AG08395 (cell line): ENCODE measurements around the gene CD68.

Experiments used
- DNase-seq: peaks from one replicate; pipeline ENCODE4 v3.0.0; 2012; ENCODE audit warnings: mixed read lengths, low spot score

CD68 gene, protein sequence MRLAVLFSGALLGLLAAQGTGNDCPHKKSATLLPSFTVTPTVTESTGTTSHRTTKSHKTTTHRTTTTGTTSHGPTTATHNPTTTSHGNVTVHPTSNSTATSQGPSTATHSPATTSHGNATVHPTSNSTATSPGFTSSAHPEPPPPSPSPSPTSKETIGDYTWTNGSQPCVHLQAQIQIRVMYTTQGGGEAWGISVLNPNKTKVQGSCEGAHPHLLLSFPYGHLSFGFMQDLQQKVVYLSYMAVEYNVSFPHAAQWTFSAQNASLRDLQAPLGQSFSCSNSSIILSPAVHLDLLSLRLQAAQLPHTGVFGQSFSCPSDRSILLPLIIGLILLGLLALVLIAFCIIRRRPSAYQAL

DNA sequence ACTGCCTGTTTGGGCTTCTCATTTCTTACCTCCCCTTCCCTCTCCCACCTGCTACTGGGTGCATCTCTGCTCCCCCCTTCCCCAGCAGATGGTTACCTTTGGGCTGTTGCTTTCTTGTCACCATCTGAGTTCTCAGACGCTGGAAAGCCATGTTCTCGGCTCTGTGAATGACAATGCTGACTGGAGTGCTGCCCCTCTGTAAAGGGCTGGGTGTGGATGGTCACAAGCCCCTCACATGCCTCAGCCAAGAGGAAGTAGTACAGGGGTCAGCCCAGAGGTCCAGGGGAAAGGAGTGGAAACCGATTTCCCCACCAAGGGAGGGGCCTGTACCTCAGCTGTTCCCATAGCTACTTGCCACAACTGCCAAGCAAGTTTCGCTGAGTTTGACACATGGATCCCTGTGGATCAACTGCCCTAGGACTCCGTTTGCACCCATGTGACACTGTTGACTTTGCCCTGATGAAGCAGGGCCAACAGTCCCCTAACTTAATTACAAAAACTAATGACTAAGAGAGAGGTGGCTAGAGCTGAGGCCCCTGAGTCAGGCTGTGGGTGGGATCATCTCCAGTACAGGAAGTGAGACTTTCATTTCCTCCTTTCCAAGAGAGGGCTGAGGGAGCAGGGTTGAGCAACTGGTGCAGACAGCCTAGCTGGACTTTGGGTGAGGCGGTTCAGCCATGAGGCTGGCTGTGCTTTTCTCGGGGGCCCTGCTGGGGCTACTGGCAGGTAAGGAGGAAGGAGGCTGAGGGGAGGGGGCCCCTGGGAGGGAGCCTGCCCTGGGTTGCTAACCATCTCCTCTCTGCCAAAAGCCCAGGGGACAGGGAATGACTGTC lies at the start of gene CD68:
TSS of gene CD68 (plus strand) at position 638 of the 833 bp plus-strand sequence. CDS start at position 678, 40 bp downstream.
- peak; percentile 90 for DNase-seq

GRCh38 chr17:7530023-7530900 lies 49.2 kb upstream of the CD68 start:
- no peak for DNase-seq

DNA sequence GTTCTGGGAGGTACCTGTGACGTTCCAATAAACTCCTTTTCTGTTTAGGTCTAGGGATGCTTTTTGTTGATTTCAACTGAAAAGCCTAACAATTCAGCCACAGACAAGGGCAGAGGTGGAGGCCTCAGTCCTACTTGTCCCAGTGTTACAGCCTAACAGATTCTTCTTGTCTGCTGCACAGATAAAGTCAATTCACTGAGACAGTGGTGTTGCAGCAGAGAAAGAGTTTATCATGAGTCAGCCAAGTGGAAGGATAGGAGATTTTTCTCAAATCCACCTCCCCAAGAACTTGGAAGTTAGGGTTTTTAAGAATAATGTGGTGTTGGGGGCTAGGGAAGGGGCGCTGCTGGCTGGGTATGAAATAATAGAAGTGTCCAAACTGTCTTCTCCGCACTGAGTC lies 41.4 kb upstream of the CD68 start:
- DNase-seq: no peak

GRCh38 chr17:7538891-7539545 lies 40.4 kb upstream of the CD68 start:
- DNase-seq: no peak

- no peak for DNase-seq
Measured at GRCh38 chr17:7541074-7541621, 38.3 kb upstream of the CD68 start.

GRCh38 chr17:7544911-7545310 lies 34.5 kb upstream of the CD68 start:
- no peak for DNase-seq

DNA sequence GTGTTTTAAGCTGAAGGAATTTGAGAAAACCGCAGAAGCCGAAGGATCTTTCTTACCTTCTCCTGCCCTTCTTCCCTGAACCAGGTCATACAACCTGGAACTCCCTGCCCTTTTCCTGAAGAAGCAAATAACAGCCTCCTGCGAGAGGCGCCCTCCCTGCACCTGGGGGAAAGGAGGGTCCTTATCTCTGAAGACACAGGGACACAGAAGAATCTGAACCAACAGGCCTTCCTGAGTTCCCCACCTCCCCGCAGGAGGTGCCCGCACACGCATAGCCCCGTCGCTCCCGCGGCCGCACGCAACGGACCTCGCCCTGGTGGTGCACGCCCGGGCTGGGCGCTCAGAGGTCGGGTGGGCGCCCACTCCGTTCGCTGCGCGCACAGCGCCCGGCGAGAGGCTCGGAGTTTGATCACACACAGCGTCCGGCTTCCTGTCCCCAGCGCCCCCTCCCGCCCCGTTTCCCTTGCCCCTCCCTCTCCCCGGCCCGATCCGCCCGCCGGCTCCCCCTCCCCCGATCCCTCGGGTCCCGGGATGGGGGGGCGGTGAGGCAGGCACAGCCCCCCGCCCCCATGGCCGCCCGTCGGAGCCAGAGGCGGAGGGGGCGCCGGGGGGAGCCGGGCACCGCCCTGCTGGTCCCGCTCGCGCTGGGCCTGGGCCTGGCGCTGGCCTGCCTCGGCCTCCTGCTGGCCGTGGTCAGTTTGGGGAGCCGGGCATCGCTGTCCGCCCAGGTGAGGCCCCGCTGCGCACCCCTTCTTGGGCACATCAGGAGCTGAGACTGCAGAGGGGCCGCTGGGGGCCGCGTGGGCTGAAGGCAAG lies 30.6 kb upstream of the CD68 start, which contains the start of gene TNFSF12:
TSS of gene TNFSF12 (plus strand) at position 474 of the 816 bp plus-strand sequence. CDS start at position 570, 96 bp downstream.
- DNase-seq: peak; percentile 59

GRCh38 chr17:7549401-7550055 lies 29.9 kb upstream of the CD68 start:
- DNase-seq: no peak

- DNase-seq: no peak
Measured at GRCh38 chr17:7550344-7550743, 29.1 kb upstream of the CD68 start.

DNA sequence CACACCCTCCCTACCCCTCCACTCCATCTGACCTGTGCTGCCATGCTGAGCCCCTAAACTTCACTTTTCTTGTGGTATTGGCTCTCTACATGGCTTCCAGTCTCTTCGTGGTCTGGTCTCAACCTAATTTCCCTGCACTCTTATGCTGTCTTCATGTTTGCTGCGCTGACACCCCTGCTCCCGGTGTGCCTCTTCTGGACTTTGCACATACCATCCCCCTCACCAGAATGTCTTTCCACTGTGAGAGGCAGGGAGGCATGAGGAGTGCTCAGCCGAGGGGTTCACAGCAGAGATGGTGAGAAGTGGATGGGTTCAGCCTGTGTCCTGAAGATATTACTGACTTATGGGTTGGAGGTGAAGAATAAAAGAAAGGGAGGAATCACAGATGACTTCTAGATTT lies 28.0 kb upstream of the CD68 start:
- DNase-seq: no peak

GRCh38 chr17:7552621-7553051 lies 26.8 kb upstream of the CD68 start:
- no peak for DNase-seq

DNA sequence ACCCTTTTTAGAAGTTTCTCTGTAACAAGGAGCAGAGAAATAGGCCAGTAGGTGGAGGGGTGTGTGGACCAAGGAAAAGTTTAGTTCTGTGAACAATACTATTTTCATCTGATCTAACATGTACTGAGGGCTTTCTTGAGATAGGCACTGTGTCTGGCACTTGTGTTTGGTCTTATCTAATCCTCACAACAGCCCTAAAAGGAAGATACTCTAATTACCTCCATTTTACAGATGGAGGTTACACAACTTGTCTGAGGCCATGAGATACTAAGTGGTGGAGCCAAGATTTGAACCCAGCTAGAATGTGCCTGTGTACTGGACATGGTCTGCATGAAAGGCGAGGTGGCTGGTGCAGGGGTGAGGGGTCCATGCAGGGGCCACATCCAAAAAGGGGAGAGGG lies 26.1 kb upstream of the CD68 start:
- DNase-seq: no peak

DNA sequence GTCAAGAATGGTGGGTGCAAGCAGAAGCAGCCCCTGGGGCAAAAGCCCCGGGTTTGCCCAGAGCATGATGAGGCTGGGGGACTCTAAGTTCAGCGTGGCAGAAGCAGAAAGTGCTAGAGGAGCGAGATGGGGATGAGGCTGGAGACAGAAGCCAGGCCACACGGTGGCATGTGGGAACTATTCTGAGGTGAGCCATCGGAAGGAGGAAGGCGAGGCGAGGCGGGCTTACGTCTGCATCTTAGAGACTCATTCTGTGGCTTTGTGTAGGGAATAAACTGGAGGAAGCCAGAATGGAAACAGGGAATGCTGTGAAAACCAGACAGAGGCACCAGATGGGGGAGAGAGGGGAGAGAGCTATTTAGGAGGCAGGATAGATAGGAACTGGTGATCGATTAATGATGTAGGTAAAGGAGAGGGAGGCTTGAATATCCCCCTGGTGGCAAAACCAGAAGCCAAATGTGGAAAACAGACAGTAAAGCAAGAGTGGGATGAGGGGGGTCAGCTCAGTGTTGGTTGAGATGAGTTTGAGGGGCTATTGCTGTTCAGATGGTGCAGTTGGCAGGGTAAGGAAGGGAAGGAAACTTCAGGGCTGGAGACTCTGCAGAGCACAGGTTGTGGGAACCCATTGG lies 24.0 kb upstream of the CD68 start:
- DNase-seq: no peak

- DNase-seq: no peak
Measured at GRCh38 chr17:7556627-7557026, 22.8 kb upstream of the CD68 start.

DNA sequence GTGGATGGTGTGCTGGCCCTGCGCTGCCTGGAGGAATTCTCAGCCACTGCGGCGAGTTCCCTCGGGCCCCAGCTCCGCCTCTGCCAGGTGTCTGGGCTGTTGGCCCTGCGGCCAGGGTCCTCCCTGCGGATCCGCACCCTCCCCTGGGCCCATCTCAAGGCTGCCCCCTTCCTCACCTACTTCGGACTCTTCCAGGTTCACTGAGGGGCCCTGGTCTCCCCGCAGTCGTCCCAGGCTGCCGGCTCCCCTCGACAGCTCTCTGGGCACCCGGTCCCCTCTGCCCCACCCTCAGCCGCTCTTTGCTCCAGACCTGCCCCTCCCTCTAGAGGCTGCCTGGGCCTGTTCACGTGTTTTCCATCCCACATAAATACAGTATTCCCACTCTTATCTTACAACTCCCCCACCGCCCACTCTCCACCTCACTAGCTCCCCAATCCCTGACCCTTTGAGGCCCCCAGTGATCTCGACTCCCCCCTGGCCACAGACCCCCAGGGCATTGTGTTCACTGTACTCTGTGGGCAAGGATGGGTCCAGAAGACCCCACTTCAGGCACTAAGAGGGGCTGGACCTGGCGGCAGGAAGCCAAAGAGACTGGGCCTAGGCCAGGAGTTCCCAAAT lies 22.2 kb upstream of the CD68 start:
- no peak for DNase-seq

DNA sequence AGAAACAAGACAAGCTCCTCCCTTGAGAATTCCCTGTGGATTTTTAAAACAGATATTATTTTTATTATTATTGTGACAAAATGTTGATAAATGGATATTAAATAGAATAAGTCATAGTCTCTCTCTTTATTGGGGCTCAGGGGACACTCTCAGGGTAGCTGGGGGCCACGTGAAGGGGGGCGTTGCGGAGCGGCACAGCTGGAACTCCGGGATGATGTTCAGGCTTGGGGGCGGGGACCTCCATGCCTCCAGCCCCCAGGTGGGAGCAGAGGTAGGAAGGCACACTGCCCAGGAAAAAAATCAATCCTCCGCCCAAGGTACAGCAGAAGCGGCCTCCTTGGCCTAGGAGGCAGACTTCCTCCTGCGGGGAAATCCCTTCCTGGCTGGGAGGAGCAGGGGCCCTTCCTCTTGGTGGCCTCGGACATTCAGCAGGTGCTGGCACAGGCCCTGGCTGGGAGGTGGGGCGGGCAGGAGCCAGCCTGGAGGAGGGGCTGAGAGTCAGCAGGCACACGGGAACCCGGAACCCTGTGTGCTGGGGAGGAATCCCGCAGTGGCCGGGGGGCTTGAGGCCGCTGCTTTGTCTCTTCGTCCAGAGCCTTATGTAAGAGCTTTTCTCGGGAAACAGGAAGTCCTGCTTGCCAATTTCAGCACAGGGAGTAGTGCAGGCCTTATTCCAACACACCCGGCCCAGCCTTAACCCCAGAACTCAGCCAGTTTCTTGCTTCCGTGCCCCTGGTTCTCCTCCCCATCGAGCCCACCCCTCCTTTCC lies 21.5 kb upstream of the CD68 start:
- peak; percentile 45 for DNase-seq

DNA sequence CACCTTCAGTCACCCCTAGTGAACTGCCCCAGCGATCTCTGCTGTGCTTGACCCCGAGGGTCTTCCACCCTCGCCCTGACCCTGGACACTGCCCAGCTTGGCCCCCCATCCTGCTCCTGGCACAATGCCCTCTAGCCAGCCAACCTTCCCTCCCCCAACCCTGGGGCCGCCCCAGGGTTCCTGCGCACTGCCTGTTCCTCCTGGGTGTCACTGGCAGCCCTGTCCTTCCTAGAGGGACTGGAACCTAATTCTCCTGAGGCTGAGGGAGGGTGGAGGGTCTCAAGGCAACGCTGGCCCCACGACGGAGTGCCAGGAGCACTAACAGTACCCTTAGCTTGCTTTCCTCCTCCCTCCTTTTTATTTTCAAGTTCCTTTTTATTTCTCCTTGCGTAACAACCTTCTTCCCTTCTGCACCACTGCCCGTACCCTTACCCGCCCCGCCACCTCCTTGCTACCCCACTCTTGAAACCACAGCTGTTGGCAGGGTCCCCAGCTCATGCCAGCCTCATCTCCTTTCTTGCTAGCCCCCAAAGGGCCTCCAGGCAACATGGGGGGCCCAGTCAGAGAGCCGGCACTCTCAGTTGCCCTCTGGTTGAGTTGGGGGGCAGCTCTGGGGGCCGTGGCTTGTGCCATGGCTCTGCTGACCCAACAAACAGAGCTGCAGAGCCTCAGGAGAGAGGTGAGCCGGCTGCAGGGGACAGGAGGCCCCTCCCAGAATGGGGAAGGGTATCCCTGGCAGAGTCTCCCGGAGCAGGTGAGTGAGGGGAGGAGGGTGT lies 20.7 kb upstream of the CD68 start, which contains the start of gene TNFSF13:
TSS of gene TNFSF13 (plus strand) at position 207 of the 776 bp plus-strand sequence. CDS start at position 497, 290 bp downstream.
- no peak for DNase-seq
